ENCODE measurements around the gene GTPBP6.

- TF ChIP-seq CSRNP3 (CRISPR knock-in tag; IDR thresholded peaks at IDR 0.05) (no peak), TSHZ2 (CRISPR knock-in tag; IDR thresholded peaks at IDR 0.05) (no peak), TCF4 (CRISPR knock-in tag; IDR thresholded peaks at IDR 0.05; ENCODE audit: borderline replicate concordance) (no peak), ZFP30 (CRISPR knock-in tag; IDR thresholded peaks at IDR 0.05) (no peak), RARB (CRISPR knock-in tag; IDR thresholded peaks at IDR 0.05) (no peak), SNAI2 (CRISPR knock-in tag; IDR thresholded peaks at IDR 0.05) (no peak), ZNF8 (CRISPR knock-in tag; IDR thresholded peaks at IDR 0.05) (no peak), ZNF565 (CRISPR knock-in tag; conservative IDR thresholded peaks at IDR 0.05; ENCODE audit: low read depth) (no peak)
- TF ChIP-seq, protein P1, sequence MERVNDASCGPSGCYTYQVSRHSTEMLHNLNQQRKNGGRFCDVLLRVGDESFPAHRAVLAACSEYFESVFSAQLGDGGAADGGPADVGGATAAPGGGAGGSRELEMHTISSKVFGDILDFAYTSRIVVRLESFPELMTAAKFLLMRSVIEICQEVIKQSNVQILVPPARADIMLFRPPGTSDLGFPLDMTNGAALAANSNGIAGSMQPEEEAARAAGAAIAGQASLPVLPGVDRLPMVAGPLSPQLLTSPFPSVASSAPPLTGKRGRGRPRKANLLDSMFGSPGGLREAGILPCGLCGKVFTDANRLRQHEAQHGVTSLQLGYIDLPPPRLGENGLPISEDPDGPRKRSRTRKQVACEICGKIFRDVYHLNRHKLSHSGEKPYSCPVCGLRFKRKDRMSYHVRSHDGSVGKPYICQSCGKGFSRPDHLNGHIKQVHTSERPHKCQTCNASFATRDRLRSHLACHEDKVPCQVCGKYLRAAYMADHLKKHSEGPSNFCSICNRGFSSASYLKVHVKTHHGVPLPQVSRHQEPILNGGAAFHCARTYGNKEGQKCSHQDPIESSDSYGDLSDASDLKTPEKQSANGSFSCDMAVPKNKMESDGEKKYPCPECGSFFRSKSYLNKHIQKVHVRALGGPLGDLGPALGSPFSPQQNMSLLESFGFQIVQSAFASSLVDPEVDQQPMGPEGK (CRISPR knock-in tag; IDR thresholded peaks at IDR 0.05; ENCODE audit: borderline replicate concordance) = no peak
- TF ChIP-seq, protein P2, sequence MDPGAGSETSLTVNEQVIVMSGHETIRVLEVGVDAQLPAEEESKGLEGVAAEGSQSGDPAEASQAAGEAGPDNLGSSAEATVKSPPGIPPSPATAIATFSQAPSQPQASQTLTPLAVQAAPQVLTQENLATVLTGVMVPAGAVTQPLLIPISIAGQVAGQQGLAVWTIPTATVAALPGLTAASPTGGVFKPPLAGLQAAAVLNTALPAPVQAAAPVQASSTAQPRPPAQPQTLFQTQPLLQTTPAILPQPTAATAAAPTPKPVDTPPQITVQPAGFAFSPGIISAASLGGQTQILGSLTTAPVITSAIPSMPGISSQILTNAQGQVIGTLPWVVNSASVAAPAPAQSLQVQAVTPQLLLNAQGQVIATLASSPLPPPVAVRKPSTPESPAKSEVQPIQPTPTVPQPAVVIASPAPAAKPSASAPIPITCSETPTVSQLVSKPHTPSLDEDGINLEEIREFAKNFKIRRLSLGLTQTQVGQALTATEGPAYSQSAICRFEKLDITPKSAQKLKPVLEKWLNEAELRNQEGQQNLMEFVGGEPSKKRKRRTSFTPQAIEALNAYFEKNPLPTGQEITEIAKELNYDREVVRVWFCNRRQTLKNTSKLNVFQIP (CRISPR knock-in tag; IDR thresholded peaks at IDR 0.05; ENCODE audit: borderline replicate concordance, low read depth) = no peak
These were observed 4.5 kb downstream of the GTPBP6 start for GRCh38 chrX:314049-314448.

Measured in SK-N-SH treated with all-trans-retinoic acid at 6 μM for 48 hours (cell line).